SU-DHL-6 (cell line): ENCODE results near the gene TAF11.

Source experiments
- EZH2phosphoT487 ChIP-seq: fragments of 200-600 bp; sonication (generic), shearing (Covaris generic); conservative IDR thresholded peaks from 2 replicates; pipeline ENCODE4 v1.6.1; 2018; ENCODE audit warnings: mild to moderate bottlenecking, antibody characterized with exemption, low read length, moderate library complexity, mixed read lengths
- TF ChIP-seq, protein P1 (sequence below): fragments of 200-600 bp; sonication (generic); IDR thresholded peaks from one replicate; pipeline ENCODE4 v1.5.1; 2017; ENCODE audit warnings: antibody characterized with exemption, mild to moderate bottlenecking, low read length, moderate library complexity; ENCODE audit not compliant: insufficient read depth, poor library complexity, severe bottlenecking

DNA sequence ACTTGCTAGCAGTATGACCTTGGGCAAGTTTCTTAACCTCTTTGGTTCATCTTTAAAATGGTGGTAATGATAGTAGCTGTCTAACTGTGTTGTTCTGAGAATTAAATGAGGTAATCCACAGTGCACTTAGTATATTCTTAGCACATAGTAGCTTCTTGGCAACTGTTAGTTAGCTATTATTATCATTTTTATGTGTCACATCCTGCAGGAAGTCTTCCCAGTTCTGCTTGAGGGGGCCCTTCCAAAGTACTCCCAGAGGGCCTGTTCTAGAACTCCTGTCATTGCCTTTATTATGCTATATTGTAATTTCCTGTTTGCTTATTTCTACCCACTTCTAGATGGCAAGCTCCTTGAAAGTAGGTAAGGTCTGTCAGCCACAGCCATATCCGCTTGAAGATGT lies 31.8 kb upstream of the TAF11 start:
- TF ChIP-seq, protein P1, sequence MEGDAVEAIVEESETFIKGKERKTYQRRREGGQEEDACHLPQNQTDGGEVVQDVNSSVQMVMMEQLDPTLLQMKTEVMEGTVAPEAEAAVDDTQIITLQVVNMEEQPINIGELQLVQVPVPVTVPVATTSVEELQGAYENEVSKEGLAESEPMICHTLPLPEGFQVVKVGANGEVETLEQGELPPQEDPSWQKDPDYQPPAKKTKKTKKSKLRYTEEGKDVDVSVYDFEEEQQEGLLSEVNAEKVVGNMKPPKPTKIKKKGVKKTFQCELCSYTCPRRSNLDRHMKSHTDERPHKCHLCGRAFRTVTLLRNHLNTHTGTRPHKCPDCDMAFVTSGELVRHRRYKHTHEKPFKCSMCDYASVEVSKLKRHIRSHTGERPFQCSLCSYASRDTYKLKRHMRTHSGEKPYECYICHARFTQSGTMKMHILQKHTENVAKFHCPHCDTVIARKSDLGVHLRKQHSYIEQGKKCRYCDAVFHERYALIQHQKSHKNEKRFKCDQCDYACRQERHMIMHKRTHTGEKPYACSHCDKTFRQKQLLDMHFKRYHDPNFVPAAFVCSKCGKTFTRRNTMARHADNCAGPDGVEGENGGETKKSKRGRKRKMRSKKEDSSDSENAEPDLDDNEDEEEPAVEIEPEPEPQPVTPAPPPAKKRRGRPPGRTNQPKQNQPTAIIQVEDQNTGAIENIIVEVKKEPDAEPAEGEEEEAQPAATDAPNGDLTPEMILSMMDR, result no peak
- no peak for TF ChIP-seq EZH2phosphoT487
